A549 (cell line): ENCODE data around the gene TMTC2.

Source experiments
- JUN ChIP-seq, 2 experiments: fragments of >200 bp; sonication (Bioruptor Twin); formaldehyde crosslinking; IDR thresholded peaks; 2 replicates in 1 of 2; 3 replicates in 1 of 2; pipeline ENCODE4 v1.6.1; 2016 to 2017
- MAFK ChIP-seq: fragments of 450-650 bp; IDR thresholded peaks from 2 replicates; pipeline ENCODE4 v1.6.1; 2014; ENCODE audit not compliant: partially characterized antibody
- POLR2A ChIP-seq: IDR thresholded peaks from 2 replicates; pipeline ENCODE4 v1.6.1; 2012; ENCODE audit warnings: mild to moderate bottlenecking, low read length
- RNF2 ChIP-seq: fragments of 200-600 bp; sonication (generic); IDR thresholded peaks from 2 replicates; pipeline ENCODE4 v1.6.1; 2016; ENCODE audit warnings: low read depth, mild to moderate bottlenecking, antibody characterized with exemption, moderate library complexity, borderline replicate concordance
- ZNF302 ChIP-seq: fragments of 250-450 bp; sonication (Bioruptor Pico); IDR thresholded peaks from 2 replicates; pipeline ENCODE4 v1.9.0; 2021; ENCODE audit warnings: inconsistent platforms, mild to moderate bottlenecking, moderate library complexity
- TF ChIP-seq, protein P1 (sequence below): IDR thresholded peaks from 2 replicates; pipeline ENCODE4 v1.6.1; 2012

- no peak for TF ChIP-seq MAFK
- no peak for TF ChIP-seq JUN (IDR thresholded peaks at IDR 0.05)
- TF ChIP-seq ZNF302 (CRISPR knock-in tag), result no peak
- TF ChIP-seq, protein P1, sequence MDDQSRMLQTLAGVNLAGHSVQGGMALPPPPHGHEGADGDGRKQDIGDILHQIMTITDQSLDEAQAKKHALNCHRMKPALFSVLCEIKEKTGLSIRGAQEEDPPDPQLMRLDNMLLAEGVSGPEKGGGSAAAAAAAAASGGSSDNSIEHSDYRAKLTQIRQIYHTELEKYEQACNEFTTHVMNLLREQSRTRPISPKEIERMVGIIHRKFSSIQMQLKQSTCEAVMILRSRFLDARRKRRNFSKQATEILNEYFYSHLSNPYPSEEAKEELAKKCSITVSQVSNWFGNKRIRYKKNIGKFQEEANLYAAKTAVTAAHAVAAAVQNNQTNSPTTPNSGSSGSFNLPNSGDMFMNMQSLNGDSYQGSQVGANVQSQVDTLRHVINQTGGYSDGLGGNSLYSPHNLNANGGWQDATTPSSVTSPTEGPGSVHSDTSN, result no peak
- TF ChIP-seq POLR2A, result no peak
- no peak for TF ChIP-seq RNF2
These were observed 152.1 kb downstream of the TMTC2 start for GRCh38 chr12:82838827-82839226.
